NB4 (cell line): Measurements from ENCODE around the gene PDZRN3.

Source experiments
- DNase-seq: peaks from one replicate; pipeline ENCODE4 v3.0.0; 2010; ENCODE audit warnings: low read depth
- H3K4me3 ChIP-seq: one replicate; pipeline ENCODE4 v1.5.1; 2011; ENCODE audit warnings: mild to moderate bottlenecking, low read depth, low read length, moderate library complexity
- MAX ChIP-seq: IDR thresholded peaks from 2 replicates; pipeline ENCODE4 v1.6.1; 2011; ENCODE audit warnings: low read depth, low read length
- MYC ChIP-seq: IDR thresholded peaks from 2 replicates; pipeline ENCODE4 v1.6.1; 2011; ENCODE audit warnings: low read depth, low read length
- POLR2A ChIP-seq: IDR thresholded peaks from 2 replicates; pipeline ENCODE4 v1.6.1; 2011; ENCODE audit warnings: mild to moderate bottlenecking; ENCODE audit not compliant: insufficient read length; ENCODE audit errors: extremely low read depth
- TF ChIP-seq, protein P1 (sequence below): IDR thresholded peaks from one replicate; pipeline ENCODE4 v1.5.1; 2012; ENCODE audit warnings: low read depth, low read length

PDZRN3 gene

DNA sequence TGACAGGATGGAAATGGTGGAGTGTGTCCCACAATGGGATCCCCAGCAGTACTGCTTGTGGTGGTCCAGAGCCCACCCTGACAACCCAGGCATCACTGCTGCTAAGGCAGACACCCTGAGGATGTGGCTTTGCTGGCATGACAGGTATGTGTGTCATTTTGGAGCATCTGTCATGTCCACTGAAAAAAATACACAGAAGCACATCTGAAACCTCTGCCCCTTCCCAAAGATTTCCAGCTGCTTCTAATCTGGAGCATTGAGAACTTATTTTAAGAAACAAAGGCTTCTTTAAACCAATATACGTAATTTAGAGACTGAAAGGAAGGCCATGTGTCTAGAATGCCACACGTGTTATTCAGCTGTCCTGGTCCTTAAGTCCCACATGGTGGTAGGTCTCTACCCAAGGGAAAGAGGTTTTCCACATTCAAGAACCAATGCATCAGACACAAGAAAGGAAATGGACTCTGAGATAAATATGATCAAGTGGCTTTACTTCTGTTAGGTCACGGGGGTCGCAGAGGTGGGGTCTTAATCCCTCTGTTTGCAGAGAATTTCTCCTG is 88.3 kb downstream of the PDZRN3 start:
- H3K4me3 ChIP-seq = no peak overlapping the region
- no peak for DNase-seq
- TF ChIP-seq, protein P1, sequence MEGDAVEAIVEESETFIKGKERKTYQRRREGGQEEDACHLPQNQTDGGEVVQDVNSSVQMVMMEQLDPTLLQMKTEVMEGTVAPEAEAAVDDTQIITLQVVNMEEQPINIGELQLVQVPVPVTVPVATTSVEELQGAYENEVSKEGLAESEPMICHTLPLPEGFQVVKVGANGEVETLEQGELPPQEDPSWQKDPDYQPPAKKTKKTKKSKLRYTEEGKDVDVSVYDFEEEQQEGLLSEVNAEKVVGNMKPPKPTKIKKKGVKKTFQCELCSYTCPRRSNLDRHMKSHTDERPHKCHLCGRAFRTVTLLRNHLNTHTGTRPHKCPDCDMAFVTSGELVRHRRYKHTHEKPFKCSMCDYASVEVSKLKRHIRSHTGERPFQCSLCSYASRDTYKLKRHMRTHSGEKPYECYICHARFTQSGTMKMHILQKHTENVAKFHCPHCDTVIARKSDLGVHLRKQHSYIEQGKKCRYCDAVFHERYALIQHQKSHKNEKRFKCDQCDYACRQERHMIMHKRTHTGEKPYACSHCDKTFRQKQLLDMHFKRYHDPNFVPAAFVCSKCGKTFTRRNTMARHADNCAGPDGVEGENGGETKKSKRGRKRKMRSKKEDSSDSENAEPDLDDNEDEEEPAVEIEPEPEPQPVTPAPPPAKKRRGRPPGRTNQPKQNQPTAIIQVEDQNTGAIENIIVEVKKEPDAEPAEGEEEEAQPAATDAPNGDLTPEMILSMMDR = no peak
- TF ChIP-seq POLR2A = no peak
- TF ChIP-seq MAX = no peak
- no peak for TF ChIP-seq MYC

DNA sequence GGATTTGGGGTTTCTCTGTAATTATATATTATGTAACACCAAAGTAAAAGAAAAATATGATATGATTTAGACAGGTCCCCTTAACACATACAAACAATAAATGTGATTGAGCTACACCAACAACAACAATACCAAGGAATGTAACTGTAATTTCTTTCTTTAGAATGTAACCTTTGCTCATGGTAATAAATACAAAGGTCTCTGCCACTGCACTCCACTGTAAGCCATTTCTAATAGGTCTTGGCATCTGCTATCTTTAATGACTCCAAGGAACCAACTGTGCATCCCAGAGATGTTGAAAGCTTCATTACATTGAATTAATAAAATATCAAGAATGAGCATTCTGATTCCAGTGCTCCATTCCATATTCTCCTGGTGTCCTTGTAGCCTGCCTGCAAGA is 88.8 kb downstream of the PDZRN3 start:
- no peak for DNase-seq
- H3K4me3 ChIP-seq = no peak overlapping the region
- TF ChIP-seq MAX (no peak), MYC (no peak)

DNA sequence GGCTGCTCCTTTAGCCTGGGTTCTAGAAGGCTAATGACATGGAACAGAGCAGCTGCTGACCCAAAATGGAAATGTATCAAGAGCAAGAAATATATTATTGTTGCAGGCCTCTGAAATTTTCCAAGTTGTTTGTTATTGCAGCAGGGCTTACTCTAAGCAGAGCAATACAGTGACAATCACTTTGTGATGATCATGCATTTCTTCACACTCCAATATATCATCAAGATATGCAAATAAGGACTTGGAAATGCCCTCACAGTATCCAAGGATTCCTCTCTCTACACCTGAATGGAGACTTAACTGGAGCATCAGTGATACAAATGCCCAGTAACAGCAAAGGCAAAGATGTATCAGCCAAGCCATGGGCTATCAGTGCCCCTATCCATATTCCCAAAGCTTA is 89.6 kb downstream of the PDZRN3 start:
- no peak overlapping the region for H3K4me3 ChIP-seq
- DNase-seq = no peak
- TF ChIP-seq, protein P1 = no peak
- TF ChIP-seq POLR2A (no peak), MAX (no peak), MYC (no peak)

- no peak for TF ChIP-seq POLR2A
- TF ChIP-seq, protein P1 = no peak
- no peak for TF ChIP-seq MYC
- no peak for TF ChIP-seq MAX
- no peak for DNase-seq
- no peak overlapping the region for H3K4me3 ChIP-seq
Measured at GRCh38 chr3:73530022-73530396, 94.7 kb downstream of the PDZRN3 start.

- TF ChIP-seq, protein P1 = no peak
- TF ChIP-seq MYC (no peak), MAX (no peak), POLR2A (no peak)
- no peak overlapping the region for H3K4me3 ChIP-seq
- no peak for DNase-seq
Measured at GRCh38 chr3:73529308-73530021, 95.3 kb downstream of the PDZRN3 start.

GRCh38 chr3:73525591-73525990 is 99.2 kb downstream of the PDZRN3 start:
- DNase-seq = no peak
- TF ChIP-seq MAX (no peak), POLR2A (no peak), MYC (no peak)
- TF ChIP-seq, protein P1 = no peak

More at GRCh38 chr3:73525591-73525990, 99.2 kb downstream of the PDZRN3 start:
- H3K4me3 ChIP-seq = no peak overlapping the region
